GM18511 (cell line): ENCODE results near the gene MAFG.

ENCODE experiments used
- ATAC-seq: cut with Tn5 transposase; IDR thresholded peaks from one replicate; pipeline ENCODE4 v1.9.1; 2021; ENCODE audit warnings: mild to moderate bottlenecking, moderate library complexity; ENCODE audit not compliant: unreplicated experiment

MAFG gene

DNA sequence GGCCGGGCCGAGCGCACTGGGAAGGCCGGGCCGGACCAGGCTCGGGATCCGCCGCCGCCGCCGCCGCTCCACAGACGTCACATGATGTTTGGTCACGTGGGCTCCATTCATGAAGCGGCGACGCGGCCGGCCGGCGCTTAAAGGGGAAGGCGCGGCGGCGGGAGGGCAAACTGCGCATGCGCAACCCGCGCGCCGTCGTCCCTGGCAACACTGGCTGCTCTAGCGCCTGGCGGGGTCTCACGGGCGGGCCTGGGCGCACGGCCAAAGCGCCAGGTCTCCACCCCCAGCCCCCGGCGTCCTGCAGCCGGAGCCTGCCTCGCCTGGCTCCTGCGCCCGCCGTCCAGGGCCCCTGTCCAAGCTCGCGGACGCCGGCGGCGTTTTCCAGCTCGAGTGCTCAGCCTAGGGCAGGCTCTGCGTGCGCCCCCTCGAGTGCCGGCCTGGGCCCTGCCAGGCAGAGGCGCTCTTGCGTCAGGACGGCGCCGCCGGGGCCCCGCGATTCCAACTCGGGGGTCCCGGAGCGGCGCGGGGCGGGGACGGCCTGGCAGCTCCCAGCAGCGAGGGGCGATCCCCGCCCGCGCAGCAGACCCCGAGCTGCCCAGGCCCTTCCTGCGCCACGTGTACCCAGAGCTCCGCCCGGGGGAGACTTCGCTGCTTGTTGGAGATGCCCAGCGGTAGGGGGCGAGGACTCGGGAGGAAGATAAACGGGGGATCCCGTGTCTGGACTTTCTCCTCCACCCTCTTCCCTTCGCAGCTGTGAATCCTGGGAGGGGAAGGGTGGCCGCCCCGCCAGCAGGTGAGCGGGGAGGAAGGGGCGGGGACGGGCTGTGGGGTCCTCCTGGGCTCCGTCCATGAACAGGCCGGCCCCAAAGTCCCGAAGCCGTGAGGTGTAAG lies at the start of gene MAFG:
Gene MAFG, minus strand, starts transcription at position 83 of the 891 bp plus-strand sequence. CDS start 4,550 bp downstream, outside the sequence.
- ATAC-seq, result peak; percentile 58

DNA sequence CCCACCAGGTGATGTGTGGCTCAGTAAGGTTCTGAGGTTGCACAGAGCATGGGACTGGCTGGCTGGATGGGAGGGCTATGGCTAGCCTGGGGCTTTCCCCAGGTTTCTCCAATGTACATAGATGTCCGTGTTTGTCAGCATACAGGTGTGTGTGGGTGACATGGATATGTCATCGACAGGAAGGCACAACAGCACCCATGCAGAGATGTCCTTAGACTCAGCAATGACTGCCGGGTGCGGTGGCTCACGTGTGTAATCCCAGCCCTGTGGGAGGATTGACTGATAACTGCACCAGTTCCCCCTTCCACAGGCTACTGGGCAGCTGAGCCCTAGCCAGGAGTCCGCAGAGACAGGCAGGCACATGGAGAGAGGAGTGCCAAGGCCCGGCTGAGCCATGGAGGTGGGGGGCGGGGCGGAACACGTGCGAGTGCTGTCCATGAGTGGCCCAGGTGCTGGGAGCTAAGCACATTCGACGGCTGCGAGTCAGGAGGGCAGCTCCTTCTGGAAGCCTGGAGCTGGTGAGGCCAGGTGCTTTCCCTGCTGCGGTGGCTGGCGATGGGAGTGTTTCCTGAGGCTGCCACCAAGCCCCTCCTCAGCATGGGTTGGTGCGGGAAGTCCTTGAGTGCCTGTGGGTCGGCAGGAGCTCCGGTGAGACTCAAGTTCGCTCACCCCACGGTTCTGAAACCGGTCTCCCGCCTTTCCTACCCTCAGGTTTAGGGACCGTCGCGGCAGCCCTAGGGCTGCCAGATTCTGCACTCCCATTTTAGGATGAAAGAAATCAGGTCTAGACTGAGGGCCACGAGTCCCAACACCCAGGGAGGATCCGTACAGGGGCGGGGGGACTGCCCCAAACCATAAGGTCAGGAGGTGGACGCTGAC lies 49.0 kb upstream of the MAFG start:
- peak; percentile 11 for ATAC-seq

DNA sequence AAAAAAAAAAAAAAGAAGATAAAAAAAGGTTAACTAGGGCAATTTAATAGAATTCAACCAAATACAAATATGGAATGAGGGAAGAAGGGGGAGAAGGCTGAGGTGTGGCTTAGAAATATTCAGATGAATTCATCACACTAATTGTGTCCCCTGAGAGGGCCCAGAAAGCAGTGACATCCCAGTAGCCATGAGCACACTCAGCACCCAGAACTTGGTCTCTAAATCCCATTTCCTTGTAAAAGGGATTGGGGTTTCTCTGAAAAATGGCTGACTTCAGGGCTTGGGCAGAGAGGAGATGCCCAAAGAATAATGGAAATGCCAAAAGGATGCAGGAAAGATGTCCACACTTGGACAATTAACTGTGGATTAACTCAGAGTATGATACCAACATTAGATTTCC lies 45.9 kb upstream of the MAFG start:
- ATAC-seq, result no peak

GRCh38 chr17:81968850-81969812 lies 41.6 kb upstream of the MAFG start:
- ATAC-seq, result no peak

DNA sequence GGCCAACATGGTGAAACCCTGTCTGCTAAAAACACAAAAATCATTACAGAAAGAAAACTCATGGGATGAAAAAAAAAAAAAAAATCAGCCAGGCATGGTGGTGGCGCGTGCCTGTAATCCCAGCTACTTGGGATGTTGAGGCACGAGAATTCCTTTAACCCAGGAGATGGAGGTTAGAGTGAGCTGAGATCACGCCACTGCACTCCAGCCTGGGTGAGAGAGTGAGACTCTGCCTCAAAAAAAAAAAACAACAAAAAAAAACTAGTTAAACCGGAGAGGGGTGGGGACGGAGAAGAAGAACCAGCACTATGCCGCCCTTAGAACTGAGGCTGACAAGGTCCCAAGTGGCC lies 40.8 kb upstream of the MAFG start:
- ATAC-seq, result no peak

DNA sequence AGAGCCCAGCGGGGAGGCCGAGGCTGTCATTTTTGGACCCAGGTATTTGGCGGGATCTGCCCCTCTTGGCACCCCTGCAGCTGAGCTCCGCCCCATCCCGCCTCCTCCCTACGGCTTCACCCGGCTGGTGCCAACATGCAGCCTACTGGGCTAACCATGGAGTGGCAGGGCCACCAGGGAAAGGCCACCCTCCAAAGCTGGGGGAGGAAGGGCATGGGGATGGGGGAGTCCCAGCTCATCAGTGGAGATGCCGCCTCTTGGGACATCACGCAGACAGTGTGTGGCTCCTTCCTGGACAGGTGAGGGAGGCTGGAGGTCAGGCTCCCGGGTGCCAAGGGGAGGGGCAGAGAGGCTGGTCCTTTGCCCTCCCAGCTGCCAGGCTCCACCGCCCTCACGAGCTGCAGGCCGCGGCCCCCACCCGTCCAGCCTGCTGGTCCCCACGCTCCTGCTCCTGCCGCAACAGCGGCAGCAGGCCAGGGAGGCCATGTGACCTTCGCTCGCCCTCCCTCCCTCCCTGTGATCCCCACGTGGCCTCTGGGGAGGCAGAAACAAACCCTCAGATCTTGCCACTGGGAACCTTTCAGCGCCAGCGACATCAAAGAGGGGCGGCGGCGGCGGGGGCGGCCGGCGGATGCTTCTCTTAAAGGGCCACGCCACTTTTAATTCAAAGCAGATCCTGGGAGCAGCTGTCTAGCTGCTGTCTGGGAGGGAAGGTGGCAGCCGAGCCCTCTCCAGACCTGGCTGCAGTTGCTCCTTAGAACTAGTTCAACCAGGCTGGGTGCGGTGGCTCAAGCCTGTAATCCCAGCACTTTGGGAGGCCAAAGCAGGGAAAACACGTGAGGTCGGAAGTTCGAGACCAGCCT lies 40.2 kb upstream of the MAFG start:
- ATAC-seq, result peak; percentile 48

- no peak for ATAC-seq
These were observed 39.7 kb upstream of the MAFG start for GRCh38 chr17:81967244-81967532.

GRCh38 chr17:81966343-81967243 lies 39.1 kb upstream of the MAFG start:
- ATAC-seq, result no peak

DNA sequence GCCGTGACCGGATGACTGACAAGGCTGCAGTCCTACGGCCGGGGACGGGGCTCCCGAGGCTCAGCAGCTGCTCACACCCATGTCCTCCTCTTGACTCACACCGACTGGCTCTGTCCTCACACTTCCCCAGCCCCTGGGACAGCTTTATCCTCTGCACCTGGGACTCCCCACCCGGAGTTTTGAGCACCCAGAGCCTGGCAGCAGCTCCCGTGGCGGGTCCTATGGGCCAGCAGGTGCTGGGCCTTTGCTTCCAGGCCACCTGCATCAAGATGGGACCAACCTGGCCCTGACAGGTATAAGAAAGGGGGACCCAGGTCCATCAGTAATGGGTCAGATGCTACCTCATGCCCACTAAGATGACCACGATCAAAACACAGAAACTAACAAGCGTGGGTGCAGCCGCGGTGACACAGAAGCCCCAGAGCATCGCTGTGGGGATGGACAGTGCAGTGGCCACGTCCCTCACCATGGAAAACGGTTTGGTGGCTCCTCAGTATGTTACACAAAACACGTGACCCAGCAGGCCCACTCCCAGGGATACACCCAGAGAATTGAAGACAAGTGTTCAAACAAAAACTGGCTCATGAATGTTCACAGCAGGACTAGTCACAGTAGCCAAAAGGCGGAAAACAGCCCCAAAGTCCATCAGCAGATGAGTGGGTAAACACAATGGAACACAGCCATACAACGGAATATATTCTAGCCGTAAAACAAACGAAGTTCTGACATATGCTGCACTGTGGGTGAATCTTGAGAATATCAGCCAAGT lies 36.7 kb upstream of the MAFG start:
- no peak for ATAC-seq

DNA sequence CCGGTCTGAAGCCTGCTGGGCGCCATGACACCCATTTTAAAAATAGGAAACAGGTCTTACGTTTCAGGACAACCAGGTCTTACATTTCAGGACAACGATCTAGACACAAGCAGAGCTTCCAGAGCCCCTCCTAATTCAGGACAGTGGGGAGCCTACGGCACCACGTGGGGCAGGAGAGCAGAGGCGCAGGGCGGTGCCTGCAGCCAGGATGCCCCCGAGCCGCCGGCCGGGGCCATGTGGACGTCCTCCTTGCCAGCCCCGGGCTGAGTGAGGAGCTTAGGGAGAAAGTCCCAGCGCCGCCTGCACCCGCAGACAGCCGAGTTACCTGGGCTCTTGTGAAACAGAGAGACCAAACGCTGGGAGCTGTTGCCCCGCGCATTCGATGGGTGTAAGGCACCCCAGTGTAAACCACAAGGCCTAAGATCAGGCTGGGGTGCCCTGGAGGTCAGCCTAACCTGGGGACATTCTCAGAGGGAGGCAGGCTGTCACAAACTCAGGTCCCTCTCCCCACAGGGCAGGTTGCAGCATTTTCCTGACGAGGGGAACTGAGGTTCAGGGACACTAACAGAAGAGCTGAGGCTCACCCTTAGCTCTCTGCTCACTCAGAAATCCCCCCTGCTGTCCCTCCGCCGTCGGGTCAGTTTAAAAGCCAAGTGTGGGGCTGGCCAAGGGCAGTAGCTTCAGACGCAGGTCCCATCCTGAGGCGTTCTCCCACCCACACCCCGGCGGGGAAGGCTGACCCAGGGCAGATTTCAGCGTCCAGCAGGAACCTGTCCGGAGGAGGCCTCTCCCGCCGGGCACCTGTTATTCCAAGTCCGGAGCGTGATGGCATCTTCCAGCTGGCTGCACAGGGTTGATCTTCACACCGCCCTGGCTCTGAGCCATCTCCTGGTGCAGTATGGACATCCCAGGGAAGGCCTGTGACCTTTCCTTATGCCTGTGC lies 35.2 kb upstream of the MAFG start:
- ATAC-seq, result no peak

- no peak for ATAC-seq
These were observed 34.3 kb upstream of the MAFG start for GRCh38 chr17:81961521-81962498.

DNA sequence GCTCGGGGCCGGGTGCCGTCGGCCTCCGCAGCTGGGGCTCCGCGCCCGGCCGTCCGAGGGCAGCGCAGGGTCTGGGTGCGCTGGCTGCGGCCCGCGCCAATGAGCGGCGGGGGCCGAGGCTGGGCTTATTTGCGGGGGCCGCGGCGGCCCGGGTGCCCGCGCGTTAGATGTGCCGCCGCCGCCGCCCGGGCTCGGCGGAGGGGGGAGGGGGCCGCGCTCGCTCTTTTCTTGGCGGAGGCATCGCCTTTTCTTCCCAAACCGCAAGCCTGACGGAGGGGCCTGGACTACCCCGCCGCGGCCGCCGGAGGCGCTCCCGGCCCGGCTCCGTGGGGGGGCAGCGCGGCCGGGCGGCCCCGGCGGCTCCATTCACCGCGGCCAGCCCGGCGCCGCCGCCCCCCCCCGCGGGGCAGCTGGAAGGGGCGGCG lies 33.6 kb upstream of the MAFG start, which contains the start of gene NOTUM:
Gene NOTUM, minus strand, starts transcription at position 101 of the 425 bp plus-strand sequence. CDS start 278 bp downstream, outside the sequence.
- no peak for ATAC-seq

GRCh38 chr17:81960130-81960958 lies 32.8 kb upstream of the MAFG start:
- ATAC-seq, result no peak

DNA sequence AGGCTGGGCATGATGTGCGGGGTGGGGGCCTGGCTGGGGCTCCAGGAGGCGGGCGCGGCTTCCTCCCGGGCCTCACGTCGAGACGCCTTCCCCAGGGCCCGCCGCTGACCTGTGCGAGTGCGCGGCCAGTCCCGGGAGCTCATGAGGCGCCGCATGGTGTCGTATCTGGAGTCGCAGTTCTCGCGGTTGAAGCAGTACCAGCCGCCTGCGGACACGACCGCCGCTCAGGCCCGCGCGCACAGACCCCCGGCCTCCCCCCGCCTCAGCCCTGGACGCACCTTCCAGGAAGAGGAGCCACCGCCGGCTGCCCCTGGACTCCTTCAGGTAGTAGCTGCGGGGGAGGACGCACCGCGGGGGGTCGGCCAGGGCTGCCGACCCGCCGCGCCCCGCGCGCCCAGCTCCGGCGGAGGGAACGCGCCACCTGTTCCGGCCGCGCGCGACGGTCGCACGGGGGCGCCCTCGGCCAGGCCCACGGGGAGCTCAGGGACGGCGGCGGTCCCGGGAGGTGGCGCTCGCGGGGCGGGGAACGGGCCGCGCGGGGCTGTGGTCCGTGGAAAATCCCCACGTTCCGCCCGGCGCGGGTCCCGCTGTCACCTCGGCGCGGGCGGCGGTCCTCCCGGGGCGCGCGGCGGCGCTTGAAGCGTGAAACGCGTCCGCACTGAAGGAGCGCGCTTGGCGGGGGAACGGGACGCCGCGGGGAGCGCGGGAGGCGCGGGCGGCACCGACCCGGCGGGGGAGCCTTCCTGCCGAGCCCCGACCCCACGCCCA lies 32.0 kb upstream of the MAFG start:
- no peak for ATAC-seq
